Upper lobe of left lung (tissue), 6 donors: Measurements from ENCODE around the gene TNFRSF18. TPM values are rescaled to one million over a fixed set of nuclear protein-coding genes. Genes with fewer than 3 reads are reported as not detected.
A peak's percentile ranks its signal among the peaks of the same experiment; 100 is the strongest.

Experiments
- ATAC-seq, 2 donors: fragments of 200-7000 bp; cut with Tn5 transposase; one replicate each; pipeline ENCODE4 v1.9.1; 2022; ENCODE audit warnings: mild to moderate bottlenecking in 2 of 2, moderate library complexity in 2 of 2; ENCODE audit not compliant: low FRiP score in 2 of 2
- DNase-seq, 2 donors: peaks; one replicate each; pipeline ENCODE4 v3.0.0-alpha.2; 2019 to 2020
- H3K27ac ChIP-seq, 4 donors: fragments of 200-600 bp; sonication (generic); one replicate each; pipeline ENCODE4 v1.5.1; 2016 to 2019
- H3K27me3 ChIP-seq, 4 donors: fragments of 200-600 bp; sonication (generic); one replicate each; pipeline ENCODE4 v1.5.1; 2017 to 2019
- H3K36me3 ChIP-seq, 4 donors: fragments of 200-600 bp; sonication (generic); one replicate each; pipeline ENCODE4 v1.5.1; 2016 to 2019
- H3K4me1 ChIP-seq, 4 donors: fragments of 200-600 bp; sonication (generic); one replicate each; pipeline ENCODE4 v1.5.1; 2018 to 2019
- H3K4me3 ChIP-seq, 4 donors: fragments of 200-600 bp; sonication (generic); one replicate each; pipeline ENCODE4 v1.5.1; 2017 to 2019; ENCODE audit warnings: mild to moderate bottlenecking in 2 of 4, moderate library complexity in 1 of 4
- H3K9me3 ChIP-seq, 4 donors: fragments of 200-600 bp; sonication (generic); one replicate each; pipeline ENCODE4 v1.5.1; 2018 to 2019
- CTCF ChIP-seq, 6 experiments: fragments of 450-650 bp in 4 of 6; fragments of 200-600 bp in 2 of 6; sonication (generic) in 2 of 6; IDR thresholded peaks; one replicate each; pipeline ENCODE4 v1.5.1; 2016 to 2019; ENCODE audit warnings: antibody characterized with exemption in 6 of 6
- EP300 ChIP-seq, 4 donors: sonication (generic); formaldehyde crosslinking; IDR thresholded peaks; one replicate each; pipeline ENCODE4 v1.5.1; 2017; ENCODE audit warnings: antibody characterized with exemption in 4 of 4, control low read depth in 2 of 4
- POLR2A ChIP-seq, 4 donors: fragments of 450-650 bp; IDR thresholded peaks; one replicate each; pipeline ENCODE4 v1.5.1; 2016 to 2017; ENCODE audit warnings: antibody characterized with exemption in 4 of 4, mild to moderate bottlenecking in 2 of 4
- POLR2AphosphoS5 ChIP-seq, 2 donors: sonication (generic); formaldehyde crosslinking; IDR thresholded peaks; one replicate each; pipeline ENCODE4 v1.5.1; 2017; ENCODE audit warnings: antibody characterized with exemption in 2 of 2
- WGBS, 2 donors: methylation state at CpG; one replicate each; pipeline ENCODE4 v1.1.5; 2017 to 2018; 5-methylcytosine and 5-hydroxymethylcytosine counted together
- total RNA-seq, 6 donors: library from RNA; depleted of rRNA in 4 of 6; stranded (reverse); fragments of >200 nt in 4 of 6; gene quantifications; one replicate each; pipeline versions ENCODE4 v1.1.0 to v1.2.1, GENCODE V29; 2016 to 2021
- donor health status: DM: no; HTN: no; CAD: no; lungs with moderate emphysema.
- donor health status: DM: no; HTN: yes; CAD: no; lungs with severe emphysema.

TNFRSF18 gene
- total RNA-seq, 6 donors from 2014 or later, result 0.89 to 3.4 (median 2.1) TPM; not detected in 1

- Histone ChIP-seq H3K27me3 (peaks cover 0 to 25% (median 12%) of the 10 kb centered on the region in 4 donors), H3K36me3 (peaks cover 0 to 2% (median 0%) of the 10 kb centered on the region in 4 donors), H3K27ac (no peak within 1 kb of the TSS), H3K4me1 (peaks cover 5 to 23% (median 9%) of the 10 kb centered on the region in 4 donors), H3K9me3 (no peaks in the 10 kb centered on the region), H3K4me3 (no peak within 1 kb of the TSS)
- ATAC-seq (peak in 1 of 2 donors; percentile 34), DNase-seq (peak in 1 of 2 donors; percentile 84)
- WGBS, 2 donors, result 9 to 33% methylated on average over 4 to 47 of the region's 74 CpGs
- no peak for TF ChIP-seq POLR2A (IDR thresholded peaks at IDR 0.05)
- TF ChIP-seq CTCF (IDR thresholded peaks at IDR 0.05), result no peak
- no peak for TF ChIP-seq POLR2AphosphoS5 (IDR thresholded peaks at IDR 0.05)
- no peak for TF ChIP-seq EP300 (IDR thresholded peaks at IDR 0.05)
These were observed 40.4 kb upstream of the TNFRSF18 start, which contains the start of gene C1QTNF12 for GRCh38 chr1:1246577-1247340. Gene C1QTNF12, minus strand, starts transcription at chr1:1246722. Its CDS starts 32 bp downstream, at chr1:1246690.

- Histone ChIP-seq H3K36me3 (no peaks in the 10 kb centered on the region), H3K27me3 (peaks cover 0 to 25% (median 12%) of the 10 kb centered on the region in 4 donors), H3K4me3 (no peak overlapping the region), H3K9me3 (no peaks in the 10 kb centered on the region), H3K4me1 (peaks cover 5 to 23% (median 9%) of the 10 kb centered on the region in 4 donors), H3K27ac (no peak overlapping the region)
- TF ChIP-seq CTCF (IDR thresholded peaks at IDR 0.05) (no peak), POLR2A (IDR thresholded peaks at IDR 0.05) (no peak), POLR2AphosphoS5 (IDR thresholded peaks at IDR 0.05) (no peak), EP300 (IDR thresholded peaks at IDR 0.05) (no peak)
- peak in 1 of 2 donors; percentile 41 for DNase-seq
- 64 to 89% methylated on average over 5 to 19 of the region's 45 CpGs for WGBS, 2 donors
- ATAC-seq, result no peak
These were observed 39.6 kb upstream of the TNFRSF18 start for GRCh38 chr1:1245817-1246576.

GRCh38 chr1:1245178-1245816 is 38.9 kb upstream of the TNFRSF18 start:
- no peak overlapping the region for H3K4me3 ChIP-seq
- 63 to 71% methylated on average over 2 to 4 of the region's 23 CpGs for WGBS, 2 donors
- no peaks in the 10 kb centered on the region for H3K36me3 ChIP-seq
- H3K27me3 ChIP-seq, result peaks cover 0 to 25% (median 12%) of the 10 kb centered on the region in 4 donors
- no peak overlapping the region for H3K27ac ChIP-seq
- no peaks in the 10 kb centered on the region for H3K9me3 ChIP-seq
- H3K4me1 ChIP-seq, result peaks cover 5 to 23% (median 8%) of the 10 kb centered on the region in 4 donors
- peak in 1 of 2 donors; percentile 70 for DNase-seq
- TF ChIP-seq POLR2AphosphoS5 (IDR thresholded peaks at IDR 0.05), result no peak
- no peak for TF ChIP-seq POLR2A (IDR thresholded peaks at IDR 0.05)
- no peak for TF ChIP-seq EP300 (IDR thresholded peaks at IDR 0.05)
- TF ChIP-seq CTCF (IDR thresholded peaks at IDR 0.05), result no peak
- ATAC-seq, result no peak

- DNase-seq, result peak in 1 of 2 donors; percentile 83
- peaks cover 0 to 35% (median 15%) of the 10 kb centered on the region in 4 donors for H3K27me3 ChIP-seq
- H3K9me3 ChIP-seq, result no peaks in the 10 kb centered on the region
- no peaks in the 10 kb centered on the region for H3K36me3 ChIP-seq
- no peak for ATAC-seq
- TF ChIP-seq POLR2A (IDR thresholded peaks at IDR 0.05), result no peak
- TF ChIP-seq CTCF (IDR thresholded peaks at IDR 0.05), result peak in 1 of 6 experiments; percentile 7
- peak overlapping the region in 3 of 4 donors; percentile 19 to 41 (median 33) for H3K4me3 ChIP-seq
- WGBS, 2 donors, result 73 to 80% methylated on average over 1 to 30 of the region's 30 CpGs
- peaks cover 5 to 23% (median 8%) of the 10 kb centered on the region in 4 donors for H3K4me1 ChIP-seq
- H3K27ac ChIP-seq, result no peak overlapping the region
These were observed 37.9 kb upstream of the TNFRSF18 start for GRCh38 chr1:1244192-1244811.
